Hippocampal formation (tissue), 2 donors: ENCODE data around the gene PSMD4.
"Not testable (repeated sequence)": the region's sequence is repeated elsewhere in the genome, so short reads cannot be mapped to it uniquely, and the experiment has no call there.

Experiments used
- DNase-seq, 2 donors: peaks; one replicate each; lab custom pipeline; 2025; lab: John Stamatoyannopoulos, UW

Gene PSMD4

GRCh38 chr1:151254217-151255213 lies at the start of gene PSMD4:
Gene PSMD4, plus strand, starts transcription at chr1:151254734. Its CDS starts 49 bp downstream, at chr1:151254783.
- DNase-seq: peak; percentile 92 to 97

- DNase-seq: not testable (repeated sequence)
Measured at GRCh38 chr1:151205381-151205965, 49.1 kb upstream of the PSMD4 start.

GRCh38 chr1:151210830-151211229 lies 43.7 kb upstream of the PSMD4 start:
- DNase-seq: no peak

GRCh38 chr1:151211972-151212705 lies 42.4 kb upstream of the PSMD4 start:
- no peak for DNase-seq

- DNase-seq: no peak
Measured at GRCh38 chr1:151213560-151213959, 41.0 kb upstream of the PSMD4 start.

DNA sequence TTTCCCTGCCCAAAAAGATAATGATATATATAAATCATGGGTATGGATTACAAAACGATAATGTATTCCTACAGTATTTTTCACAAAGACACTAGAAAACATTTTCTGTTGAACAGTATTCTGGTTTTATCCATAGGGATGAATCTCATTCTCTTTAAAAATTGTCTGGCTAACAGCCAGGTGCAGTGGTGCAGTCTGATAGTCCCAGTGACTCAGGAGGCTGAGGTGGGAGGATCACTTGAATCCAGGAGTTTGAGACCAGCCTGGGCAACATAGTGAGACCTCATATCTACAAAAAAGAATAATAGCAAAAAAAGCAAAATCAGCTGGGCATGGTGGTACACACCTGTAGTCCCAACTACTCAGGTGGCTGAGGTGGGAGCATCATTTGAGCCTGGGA lies 32.9 kb upstream of the PSMD4 start:
- no peak for DNase-seq

DNA sequence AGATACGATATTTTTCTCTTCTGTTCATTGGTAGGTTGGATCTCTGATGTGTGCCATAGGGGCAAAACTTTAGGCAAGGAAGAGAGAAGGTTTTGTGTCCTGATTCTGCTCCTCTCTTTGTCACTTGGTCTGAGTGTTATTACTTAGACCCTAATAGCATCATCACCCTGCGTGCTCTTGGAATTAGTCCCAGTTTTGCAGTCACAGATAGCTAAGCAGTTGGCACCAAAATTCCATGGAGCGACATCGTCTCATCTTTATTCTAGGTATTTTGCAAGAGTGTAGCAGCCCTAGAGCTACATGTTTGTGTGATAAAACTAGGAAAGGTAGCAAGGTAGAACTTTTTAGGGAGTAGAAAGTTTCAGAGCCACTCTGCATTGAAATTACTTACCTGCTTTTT lies 32.4 kb upstream of the PSMD4 start:
- DNase-seq: no peak

DNA sequence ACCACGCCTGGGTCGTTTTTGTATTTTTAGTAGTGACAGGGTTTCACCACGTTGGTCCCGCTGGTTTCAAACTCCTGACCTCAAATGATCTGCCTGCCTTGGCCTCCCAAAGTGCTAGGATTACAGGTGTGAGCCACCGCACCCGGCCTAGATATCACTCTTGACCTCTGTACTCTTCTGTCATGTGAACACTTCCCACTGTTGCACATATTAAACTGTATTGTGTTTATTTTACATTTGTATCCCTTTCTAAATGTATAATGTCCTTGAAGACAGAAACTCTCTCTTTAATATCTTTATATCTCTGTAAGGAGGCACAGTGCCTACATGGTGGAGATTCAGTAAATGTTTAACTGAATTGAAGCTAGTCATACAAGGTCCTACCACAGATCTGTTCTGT lies 19.3 kb upstream of the PSMD4 start:
- no peak for DNase-seq

GRCh38 chr1:151237678-151238466 lies 16.7 kb upstream of the PSMD4 start:
- DNase-seq: no peak

GRCh38 chr1:151238467-151238739 lies 16.1 kb upstream of the PSMD4 start:
- no peak for DNase-seq

GRCh38 chr1:151242442-151242841 lies 12.1 kb upstream of the PSMD4 start:
- DNase-seq: no peak

- DNase-seq: no peak
Measured at GRCh38 chr1:151243683-151244216, 10.8 kb upstream of the PSMD4 start.

DNA sequence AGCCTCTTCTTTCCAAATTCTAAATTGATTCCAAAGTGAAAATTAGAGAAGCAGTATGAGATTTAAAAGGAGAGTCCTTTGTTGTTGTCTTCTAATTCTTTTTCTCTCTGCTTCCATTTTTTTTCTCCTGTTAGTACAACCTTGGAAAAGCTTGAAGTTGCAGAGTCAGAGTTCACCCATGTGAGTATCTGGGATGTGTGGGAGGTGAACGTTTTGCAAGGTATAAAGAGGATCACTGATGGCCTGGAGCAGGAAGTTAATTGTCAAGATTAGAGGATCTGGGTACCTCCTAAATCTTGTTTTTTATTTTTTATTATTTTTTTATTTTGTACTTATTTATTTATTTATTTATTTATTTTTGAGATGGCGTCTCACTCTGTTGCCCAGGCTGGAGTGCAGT lies 7.7 kb upstream of the PSMD4 start:
- no peak for DNase-seq

DNA sequence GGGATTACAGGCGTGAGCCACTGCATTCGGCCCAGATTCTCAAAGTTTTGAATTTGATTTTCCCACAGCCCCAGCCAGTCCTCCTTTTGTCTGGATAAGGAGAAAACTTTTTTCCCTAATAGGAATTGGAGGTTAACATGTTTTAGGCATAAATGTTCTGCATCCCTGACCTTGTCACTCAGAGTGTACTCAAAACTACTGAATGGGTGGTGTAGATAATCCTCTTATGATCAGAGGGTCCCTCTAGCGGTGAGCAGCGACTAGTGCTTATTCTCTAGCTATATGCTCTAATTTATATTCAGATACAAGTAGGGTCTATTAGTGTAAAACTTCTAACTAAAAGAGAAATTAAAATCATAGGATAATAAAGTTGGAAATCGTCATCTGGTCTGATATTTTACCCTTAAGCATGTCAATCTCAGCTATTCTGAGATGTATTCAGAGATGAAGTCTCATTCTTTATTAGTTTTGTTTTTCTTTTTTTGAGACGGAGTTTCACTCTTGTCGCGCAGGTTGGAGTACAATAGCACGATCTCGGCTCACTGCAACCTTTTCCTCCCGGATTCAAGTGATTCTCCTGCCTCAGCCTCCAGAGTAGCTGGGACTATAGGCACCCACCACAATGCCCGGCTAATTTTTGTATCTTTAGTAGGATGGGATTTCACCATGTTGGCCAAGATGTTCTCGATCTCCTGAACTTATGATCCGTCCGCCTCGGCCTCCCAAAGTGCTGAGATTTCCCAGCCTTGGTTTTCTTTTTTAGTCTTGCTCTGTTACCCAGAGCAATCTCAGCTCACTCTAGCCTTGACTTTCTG lies 2.7 kb upstream of the PSMD4 start:
- peak; percentile 6 to 83 for DNase-seq

DNA sequence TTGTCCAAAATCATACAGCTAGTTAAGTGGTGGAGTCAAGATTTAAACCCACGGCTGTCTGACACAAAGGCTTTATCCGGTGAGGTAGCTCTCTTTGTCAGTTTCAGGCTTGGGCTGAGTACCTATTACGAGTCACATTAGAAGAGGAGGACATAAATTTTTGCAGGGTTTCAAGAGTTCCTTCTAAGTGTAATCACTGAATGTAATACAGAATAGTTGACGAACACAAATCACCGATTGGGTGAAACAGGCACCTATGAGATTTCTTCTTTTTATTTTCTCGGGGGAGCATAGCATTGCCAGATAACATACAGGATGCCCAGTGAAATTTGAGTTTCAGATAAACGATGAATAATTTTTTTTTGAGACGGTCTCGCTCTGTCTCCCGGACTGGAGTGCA lies 847 bp downstream of the PSMD4 start:
- DNase-seq: no peak

DNA sequence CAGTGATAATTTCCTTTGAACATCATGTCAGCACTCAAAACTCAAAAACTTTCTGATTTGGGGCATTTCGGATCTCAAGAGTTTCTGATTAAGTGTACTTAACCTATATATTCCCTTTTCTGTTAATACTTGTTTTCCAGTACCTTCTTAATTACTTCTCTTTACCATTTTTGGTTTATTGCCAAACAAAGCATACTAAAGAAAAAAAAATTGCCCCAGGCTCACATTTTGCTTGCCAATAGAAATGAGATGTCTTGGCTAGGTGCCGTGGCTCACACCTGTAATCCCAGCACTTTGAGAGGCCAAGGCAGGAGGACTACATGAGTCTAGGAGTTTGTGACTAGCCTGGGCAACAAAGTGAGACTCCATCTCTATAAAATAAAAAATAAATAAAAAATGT lies 4.8 kb downstream of the PSMD4 start:
- DNase-seq: no peak

DNA sequence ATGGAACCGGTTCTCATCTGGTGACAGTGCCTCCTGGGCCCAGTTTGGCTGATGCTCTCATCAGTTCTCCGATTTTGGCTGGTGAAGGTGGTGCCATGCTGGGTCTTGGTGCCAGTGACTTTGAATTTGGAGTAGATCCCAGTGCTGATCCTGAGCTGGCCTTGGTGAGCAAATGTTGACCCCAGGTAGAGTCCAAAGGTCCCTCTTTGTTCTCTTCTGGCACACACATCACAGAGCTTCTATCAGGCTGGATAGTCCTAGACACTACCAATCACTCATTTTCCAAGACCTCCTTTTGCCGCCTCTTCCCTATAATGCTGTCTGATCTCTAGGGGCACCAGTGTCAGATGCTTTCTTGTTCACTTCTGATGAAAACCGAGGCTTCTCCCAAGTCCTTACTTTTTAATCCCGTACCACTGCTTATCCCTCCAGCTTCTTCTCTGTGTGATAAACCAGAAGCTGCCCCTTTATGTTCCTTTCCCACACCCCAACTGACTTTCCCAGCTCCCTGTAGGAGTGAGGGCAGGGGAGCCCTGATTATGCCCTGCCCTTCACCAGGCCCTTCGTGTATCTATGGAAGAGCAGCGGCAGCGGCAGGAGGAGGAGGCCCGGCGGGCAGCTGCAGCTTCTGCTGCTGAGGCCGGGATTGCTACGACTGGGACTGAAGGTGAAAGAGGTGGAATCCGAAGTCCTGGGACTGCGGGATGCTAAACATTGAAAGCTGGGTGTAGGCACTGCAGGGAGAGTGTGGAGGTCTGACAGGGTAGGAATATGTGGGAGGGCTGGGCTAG lies 11.1 kb downstream of the PSMD4 start:
- DNase-seq: no peak

- no peak for DNase-seq
Measured at GRCh38 chr1:151266315-151266714, 11.8 kb downstream of the PSMD4 start.

DNA sequence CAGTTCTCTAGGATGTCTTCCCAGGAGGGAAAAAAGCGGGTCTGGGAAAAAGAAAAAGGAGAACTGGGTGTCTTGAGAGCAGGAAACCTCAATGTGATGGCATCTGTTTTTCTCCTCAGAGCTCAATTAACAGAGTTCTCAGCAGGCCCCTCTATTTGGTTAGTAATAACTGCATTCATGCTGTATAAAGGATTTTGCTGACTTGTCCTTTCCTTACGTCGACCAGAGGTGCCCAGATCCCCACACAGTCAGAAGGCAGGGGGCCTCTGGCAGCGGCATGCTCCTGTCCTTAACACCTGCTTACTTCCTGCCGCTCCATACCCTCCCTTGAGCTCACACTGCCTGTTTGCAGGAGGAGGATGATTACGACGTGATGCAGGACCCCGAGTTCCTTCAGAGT lies 12.3 kb downstream of the PSMD4 start:
- DNase-seq: no peak

GRCh38 chr1:151267760-151268159 lies 13.2 kb downstream of the PSMD4 start:
- DNase-seq: no peak
